GM12878 (cell line): Measurements from ENCODE around the gene CFAP58. TPM values are rescaled to one million over a fixed set of nuclear protein-coding genes. Genes with fewer than 3 reads are reported as not detected.

Source experiments
- ATAC-seq: fragments of 200-7000 bp; cut with Tn5 transposase; 3 replicates; pipeline ENCODE4 v1.9.1; 2020; ENCODE audit warnings: mild to moderate bottlenecking, moderate library complexity
- BruUV-seq: library from RNA; stranded (reverse); fragments of 400-500 nt; replicated peaks from 2 replicates; lab custom pipeline; 2021; lab: Mats Ljungman, UMichigan
- CTCF ChIA-PET: fragments of 300-600 bp; sonication (Branson Sonifier 250); formaldehyde crosslinking; extraction: SDS; loops from one replicate; lab custom pipeline; 2021; ENCODE audit warnings: inconsistent platforms; lab: Yijun Ruan, JAX
- POLR2A ChIA-PET: fragments of 350-600 bp; formaldehyde crosslinking; extraction: SDS; loops from one replicate; lab custom pipeline; 2021; ENCODE audit warnings: inconsistent platforms; lab: Charles Lee
- RAD21 ChIA-PET: fragments of 300-600 bp; sonication (Branson Sonifier 250); formaldehyde crosslinking; loops from one replicate; lab custom pipeline; 2023; ENCODE audit warnings: antibody characterized with exemption; ENCODE audit not compliant: unreplicated experiment; lab: Charles Lee
- SMC1A ChIA-PET: fragments of 300-600 bp; sonication (Branson Sonifier 250); formaldehyde crosslinking; loops from one replicate; lab custom pipeline; 2023; ENCODE audit not compliant: unreplicated experiment, uncharacterized antibody; lab: Charles Lee
- DNase-seq: peaks from one replicate; pipeline ENCODE4 v3.0.0-alpha.2; 2011; ENCODE audit warnings: low read depth, low spot score
- FAIRE-seq: peaks from 3 replicates; lab custom pipeline; 2011; peaks lifted over from hg19 to GRCh38; lab: Jason Lieb, UNC
- H2AFZ ChIP-seq: 2 replicates; pipeline ENCODE4 v1.6.0; 2011; ENCODE audit warnings: low read depth, low read length, control low read depth; ENCODE audit not compliant: control insufficient read depth
- H3K27ac ChIP-seq: 2 replicates; pipeline ENCODE4 v1.5.1; 2011; ENCODE audit warnings: control low read depth; ENCODE audit not compliant: control insufficient read depth, insufficient read depth
- H3K27me3 ChIP-seq, 2 experiments: replicated peaks in 1 of 2; 2 replicates each; pipeline versions ENCODE4 v1.6.0 to v1.6.1; 2011; ENCODE audit warnings: low read length in 1 of 2; ENCODE audit not compliant: control insufficient read depth in 2 of 2, insufficient read depth in 2 of 2
- H3K36me3 ChIP-seq, 2 experiments: 2 replicates each; pipeline ENCODE4 v1.5.1; 2011; ENCODE audit warnings: low read length in 1 of 2; ENCODE audit not compliant: control insufficient read depth in 2 of 2, insufficient read depth in 2 of 2
- H3K4me1 ChIP-seq: 2 replicates; pipeline ENCODE4 v1.6.1; 2011; ENCODE audit warnings: mild to moderate bottlenecking, low read length, moderate library complexity, mixed read lengths; ENCODE audit not compliant: control insufficient read depth, insufficient read depth
- H3K4me2 ChIP-seq: 2 replicates; pipeline ENCODE4 v1.6.0; 2011; ENCODE audit warnings: control low read depth; ENCODE audit not compliant: control insufficient read depth, insufficient read depth
- H3K4me3 ChIP-seq: fragments of 200-600 bp; sonication (generic); 2 replicates; pipeline ENCODE4 v1.5.1; 2016
- H3K79me2 ChIP-seq: 2 replicates; pipeline ENCODE4 v1.6.0; 2011; ENCODE audit warnings: low read length; ENCODE audit not compliant: control insufficient read depth, insufficient read depth
- H3K9ac ChIP-seq: 2 replicates; pipeline ENCODE4 v1.8.0; 2011; ENCODE audit warnings: low read length, control low read depth, mixed read lengths; ENCODE audit not compliant: control insufficient read depth, insufficient read depth
- H3K9me3 ChIP-seq: replicated peaks from 3 replicates; pipeline ENCODE4 v1.5.1; 2011; ENCODE audit warnings: mild to moderate bottlenecking, low read length; ENCODE audit not compliant: control insufficient read depth, insufficient read depth
- H4K20me1 ChIP-seq: 2 replicates; pipeline ENCODE4 v1.6.0; 2011; ENCODE audit not compliant: control insufficient read depth, insufficient read depth
- BHLHE40 ChIP-seq, 2 experiments: fragments of 450-650 bp in 1 of 2; IDR thresholded peaks; 2 replicates each; pipeline ENCODE4 v1.6.1; 2011 to 2017; ENCODE audit warnings: low read depth in 2 of 2, borderline replicate concordance in 1 of 2, improper control_type of control experiment in 1 of 2, low read length in 1 of 2, mild to moderate bottlenecking in 1 of 2
- CHD4 ChIP-seq: fragments of 200-600 bp; sonication (generic); IDR thresholded peaks from 2 replicates; pipeline ENCODE4 v1.6.1; 2016; ENCODE audit warnings: mild to moderate bottlenecking
- CTCF ChIP-seq, 3 experiments: IDR thresholded peaks in 2 of 3; conservative IDR thresholded peaks in 1 of 3; 2 replicates each; pipeline ENCODE4 v1.5.1; 2011; ENCODE audit warnings: low read depth in 3 of 3, low read length in 3 of 3, mild to moderate bottlenecking in 3 of 3, control low read depth in 2 of 3, moderate library complexity in 2 of 3, inconsistent platforms in 1 of 3, mixed read lengths in 1 of 3; ENCODE audit not compliant: control insufficient read depth in 2 of 3, insufficient read depth in 1 of 3; ENCODE audit errors: extremely low read depth in 1 of 3
- HDAC2 ChIP-seq: fragments of 200-600 bp; sonication (generic); IDR thresholded peaks from 2 replicates; pipeline ENCODE4 v1.6.1; 2017
- IKZF2 ChIP-seq, 2 experiments: fragments of 450-650 bp; IDR thresholded peaks; 2 replicates each; pipeline ENCODE4 v1.6.1; 2017; ENCODE audit warnings: mild to moderate bottlenecking in 2 of 2, moderate library complexity in 2 of 2
- KAT2A ChIP-seq: conservative IDR thresholded peaks from 2 replicates; pipeline ENCODE4 v1.6.1; 2011; ENCODE audit warnings: low read depth, low read length; ENCODE audit not compliant: control insufficient read depth
- POLR2A ChIP-seq: IDR thresholded peaks from 2 replicates; pipeline ENCODE4 v1.6.1; 2011; ENCODE audit warnings: low read depth, mild to moderate bottlenecking, low read length
- POLR2AphosphoS5 ChIP-seq: IDR thresholded peaks from 2 replicates; pipeline ENCODE4 v1.6.1; 2011; ENCODE audit warnings: mild to moderate bottlenecking, low read length, inconsistent platforms
- RUNX3 ChIP-seq: IDR thresholded peaks from 2 replicates; pipeline ENCODE4 v1.6.1; 2012; ENCODE audit warnings: low read length, inconsistent platforms
- SMAD1 ChIP-seq: fragments of 450-650 bp; IDR thresholded peaks from 2 replicates; pipeline ENCODE4 v1.6.1; 2018; ENCODE audit warnings: mild to moderate bottlenecking, low read depth; ENCODE audit not compliant: partially characterized antibody
- SP1 ChIP-seq: IDR thresholded peaks from one replicate; pipeline ENCODE4 v1.6.1; 2011; ENCODE audit warnings: low read depth, low read length
- TBL1XR1 ChIP-seq: IDR thresholded peaks from 2 replicates; pipeline ENCODE4 v1.6.1; 2012; ENCODE audit warnings: low read depth, low read length, improper control_type of control experiment
- TCF3 ChIP-seq: IDR thresholded peaks from 2 replicates; pipeline ENCODE4 v1.6.1; 2012; ENCODE audit warnings: low read depth, mild to moderate bottlenecking, low read length, borderline replicate concordance; ENCODE audit not compliant: insufficient read depth
- USF1 ChIP-seq: IDR thresholded peaks from 2 replicates; pipeline ENCODE4 v1.6.1; 2011; ENCODE audit warnings: borderline replicate concordance, low read depth, mild to moderate bottlenecking, moderate library complexity, mixed read lengths, low read length; ENCODE audit not compliant: insufficient read depth; ENCODE audit errors: extremely low read length
- ZNF217 ChIP-seq: fragments of 450-650 bp; IDR thresholded peaks from 2 replicates; pipeline ENCODE4 v1.6.1; 2017; ENCODE audit warnings: antibody characterized with exemption, mild to moderate bottlenecking
- WGBS: methylation state at CpG from one replicate; pipeline ENCODE4 v1.1.6; 2016; ENCODE audit warnings: low lambda C conversion rate; ENCODE audit not compliant: insufficient replicate concordance, insufficient coverage; ENCODE audit errors: missing lambda C conversion rate; 5-methylcytosine and 5-hydroxymethylcytosine counted together
- in situ Hi-C: fragments of 300-500 bp; cut with MboI; formaldehyde crosslinking; loops from 9 replicates; pipeline ENCODE4 v1.14.3; 2018; ENCODE audit warnings: mixed read lengths
- intact Hi-C: fragments of 100-400 bp; cut with micrococcal nuclease; formaldehyde crosslinking; loops from one replicate; pipeline ENCODE4 v1.14.2; 2022; ENCODE audit not compliant: unreplicated experiment
- polyA plus RNA-seq, 11 experiments: library from polyadenylated mRNA; depleted of rRNA in 4 of 11; unstranded in 6 of 11; stranded (reverse) in 5 of 11; fragments of >200 nt; fragmentation: Nextera tagmentation in 4 of 11; fragmentation: Illumina TruSeq in 1 of 11; extraction: Ambion mirVana in 4 of 11; extraction: Trizol in 1 of 11; gene quantifications; 1 replicate in 1 of 11; 2 replicates in 10 of 11; pipeline versions ENCODE4 v1.2.1 to v1.2.3, GENCODE V29; 2011 to 2016; ENCODE audit warnings: inconsistent platforms in 2 of 11, missing spikeins in 2 of 11, low read depth in 1 of 11
- total RNA-seq, 4 experiments: library from RNA; depleted of rRNA in 3 of 4; stranded (reverse); fragments of >200 nt in 3 of 4; fragmentation: Illumina TruSeq in 1 of 4; extraction: Trizol in 1 of 4; gene quantifications; 2 replicates each; pipeline versions ENCODE4 v1.2.1 to v1.2.3, GENCODE V29; 2013 to 2021
- TF ChIP-seq, protein P1 (sequence below): fragments of 450-650 bp; IDR thresholded peaks from 2 replicates; pipeline ENCODE4 v1.6.1; 2017; ENCODE audit warnings: mild to moderate bottlenecking, moderate library complexity

The CFAP58 gene
- total and polyA plus RNA-seq, 10 of the 15 experiments (the other 5 are each of a cell fraction or from before 2014, with no cell fraction given), result 0.03 to 0.35 (median 0.21) TPM

DNA sequence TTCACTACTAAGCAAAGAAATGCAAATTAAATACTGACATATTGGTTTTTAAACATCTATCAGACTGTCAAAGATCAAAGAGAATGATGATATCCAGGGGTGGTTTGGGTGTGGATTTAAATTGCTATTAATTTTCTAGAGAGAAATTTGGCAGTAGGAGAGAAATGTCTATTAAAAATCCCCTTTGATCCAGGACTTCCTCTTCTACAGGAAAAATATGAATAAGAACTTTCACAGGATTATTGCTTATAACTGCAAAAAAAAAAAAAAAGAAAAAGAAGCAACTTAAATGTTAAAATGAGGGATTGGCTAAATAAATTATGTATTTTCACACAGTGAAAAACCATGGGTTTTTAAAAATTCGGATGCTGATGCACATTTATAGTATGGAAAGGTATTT is 21.0 kb downstream of the CFAP58 start:
- no peak for DNase-seq
- BruUV-seq, result no TSS peak
- WGBS, result 0% methylated on average over 1 of the region's 1 CpG
- in situ Hi-C loops, result no loop called here
- Histone ChIP-seq H3K4me1 (no peaks in the 10 kb centered on the region), H2AFZ (no peak overlapping the region), H3K9ac (no peak overlapping the region), H3K27ac (no peak overlapping the region), H3K27me3 (no peaks in the 10 kb centered on the region), H3K4me2 (no peak overlapping the region), H3K36me3 (no peaks in the 10 kb centered on the region), H3K4me3 (no peak overlapping the region), H3K79me2 (no peaks in the 10 kb centered on the region), H4K20me1 (no peaks in the 10 kb centered on the region), H3K9me3 (no peaks in the 10 kb centered on the region)
- RAD21 ChIA-PET, result no interaction called here
- POLR2A ChIA-PET, result no interaction called here
- no peak for ATAC-seq
- no peak for FAIRE-seq
- CTCF ChIA-PET, result interaction anchor here (0.9 to 1.4 kb wide), 4 partner anchors 14 to 83 kb away, joined by 3 to 4 read pairs (median 4); partner anchors contain the start of gene CFAP58
- intact Hi-C loops, result no loop called here
- SMC1A ChIA-PET, result interaction anchor here (0.5 kb wide), 1 partner anchor 1552 kb away, joined by 3 read pairs; no protein-coding TSS in a partner anchor
- TF ChIP-seq TCF3 (no peak), CTCF (IDR thresholded peaks at IDR 0.05 in 2 of 3, conservative IDR thresholded peaks at IDR 0.05 in 1 of 3; ENCODE audit: control insufficient read depth in 2 of 3, extremely low read depth in 1 of 3, insufficient read depth in 1 of 3, low read depth in 3 of 3, low read length in 3 of 3) (no peak), HDAC2 (no peak), POLR2AphosphoS5 (no peak), SMAD1 (no peak), IKZF2 (IDR thresholded peaks at IDR 0.05) (no peak), KAT2A (no peak), TBL1XR1 (no peak), SP1 (no peak), CHD4 (no peak), RUNX3 (no peak), POLR2A (no peak), USF1 (no peak), ZNF217 (no peak), BHLHE40 (IDR thresholded peaks at IDR 0.05; ENCODE audit: borderline replicate concordance in 1 of 2, low read depth in 2 of 2, low read length in 1 of 2) (no peak)
- TF ChIP-seq, protein P1, sequence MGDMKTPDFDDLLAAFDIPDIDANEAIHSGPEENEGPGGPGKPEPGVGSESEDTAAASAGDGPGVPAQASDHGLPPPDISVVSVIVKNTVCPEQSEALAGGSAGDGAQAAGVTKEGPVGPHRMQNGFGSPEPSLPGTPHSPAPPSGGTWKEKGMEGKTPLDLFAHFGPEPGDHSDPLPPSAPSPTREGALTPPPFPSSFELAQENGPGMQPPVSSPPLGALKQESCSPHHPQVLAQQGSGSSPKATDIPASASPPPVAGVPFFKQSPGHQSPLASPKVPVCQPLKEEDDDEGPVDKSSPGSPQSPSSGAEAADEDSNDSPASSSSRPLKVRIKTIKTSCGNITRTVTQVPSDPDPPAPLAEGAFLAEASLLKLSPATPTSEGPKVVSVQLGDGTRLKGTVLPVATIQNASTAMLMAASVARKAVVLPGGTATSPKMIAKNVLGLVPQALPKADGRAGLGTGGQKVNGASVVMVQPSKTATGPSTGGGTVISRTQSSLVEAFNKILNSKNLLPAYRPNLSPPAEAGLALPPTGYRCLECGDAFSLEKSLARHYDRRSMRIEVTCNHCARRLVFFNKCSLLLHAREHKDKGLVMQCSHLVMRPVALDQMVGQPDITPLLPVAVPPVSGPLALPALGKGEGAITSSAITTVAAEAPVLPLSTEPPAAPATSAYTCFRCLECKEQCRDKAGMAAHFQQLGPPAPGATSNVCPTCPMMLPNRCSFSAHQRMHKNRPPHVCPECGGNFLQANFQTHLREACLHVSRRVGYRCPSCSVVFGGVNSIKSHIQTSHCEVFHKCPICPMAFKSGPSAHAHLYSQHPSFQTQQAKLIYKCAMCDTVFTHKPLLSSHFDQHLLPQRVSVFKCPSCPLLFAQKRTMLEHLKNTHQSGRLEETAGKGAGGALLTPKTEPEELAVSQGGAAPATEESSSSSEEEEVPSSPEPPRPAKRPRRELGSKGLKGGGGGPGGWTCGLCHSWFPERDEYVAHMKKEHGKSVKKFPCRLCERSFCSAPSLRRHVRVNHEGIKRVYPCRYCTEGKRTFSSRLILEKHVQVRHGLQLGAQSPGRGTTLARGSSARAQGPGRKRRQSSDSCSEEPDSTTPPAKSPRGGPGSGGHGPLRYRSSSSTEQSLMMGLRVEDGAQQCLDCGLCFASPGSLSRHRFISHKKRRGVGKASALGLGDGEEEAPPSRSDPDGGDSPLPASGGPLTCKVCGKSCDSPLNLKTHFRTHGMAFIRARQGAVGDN, result no peak
